ENCODE results near the gene MAN1B1.
"Not testable (repeated sequence)": the region's sequence is repeated elsewhere in the genome, so short reads cannot be mapped to it uniquely, and the experiment has no call there.

The MAN1B1 gene

GRCh38 chr9:137057545-137057944 is 29.2 kb upstream of the MAN1B1 start:
- H3K36me3 ChIP-seq (ENCODE audit: control insufficient read depth in 4 of 4, insufficient read depth in 4 of 4, low read length in 3 of 4): no peaks in the 10 kb centered on the region
- no peak overlapping the region for H3K4me3 ChIP-seq (ENCODE audit: control insufficient read depth in 1 of 7, extremely low read depth in 1 of 7, insufficient read depth in 4 of 7, low read depth in 2 of 7, low read length in 6 of 7)
- no peak for DNase-seq
- CTCF ChIA-PET: interaction anchor here (4.9 to 7.8 kb wide), 2 partner anchors 10 to 11 kb away, joined by 23 to 76 read pairs; partner anchors contain the start of genes NPDC1 and SAPCD2
- peaks cover 0 to 37% (median 14%) of the 10 kb centered on the region in 5 experiments for H3K27me3 ChIP-seq (replicated peaks in 2 of 5; ENCODE audit: control insufficient read depth in 4 of 5, insufficient read depth in 5 of 5, low read length in 4 of 5)
- 96% methylated on average over 14 of the region's 16 CpGs for WGBS (ENCODE audit: insufficient coverage)
- POLR2A ChIA-PET: no interaction called here
- H3K27ac ChIP-seq (ENCODE audit: insufficient read depth in 1 of 2, low read depth in 1 of 2, low read length in 2 of 2, poor library complexity in 1 of 2, severe bottlenecking in 2 of 2): no peak overlapping the region
- peaks cover 0 to 33% (median 21%) of the 10 kb centered on the region in 4 experiments for H3K4me1 ChIP-seq (ENCODE audit: control extremely low read depth in 1 of 4, control insufficient read depth in 4 of 4, insufficient read depth in 4 of 4, low read length in 3 of 4)
- no peaks in the 10 kb centered on the region for H3K9me3 ChIP-seq (ENCODE audit: control extremely low read depth in 1 of 5, control insufficient read depth in 4 of 5, insufficient read depth in 2 of 5, low read depth in 1 of 5, low read length in 4 of 5)

GRCh38 chr9:137058521-137059234 is 28.1 kb upstream of the MAN1B1 start:
- Histone ChIP-seq H3K9me3 (ENCODE audit: control extremely low read depth in 1 of 5, control insufficient read depth in 4 of 5, insufficient read depth in 2 of 5, low read depth in 1 of 5, low read length in 4 of 5) (no peaks in the 10 kb centered on the region), H3K36me3 (ENCODE audit: control insufficient read depth in 4 of 4, insufficient read depth in 4 of 4, low read length in 3 of 4) (no peaks in the 10 kb centered on the region), H3K27me3 (replicated peaks in 2 of 5; ENCODE audit: control insufficient read depth in 4 of 5, insufficient read depth in 5 of 5, low read length in 4 of 5) (peaks cover 0 to 26% (median 7%) of the 10 kb centered on the region in 5 experiments), H3K4me1 (ENCODE audit: control extremely low read depth in 1 of 4, control insufficient read depth in 4 of 4, insufficient read depth in 4 of 4, low read length in 3 of 4) (peaks cover 0 to 26% (median 11%) of the 10 kb centered on the region in 4 experiments), H3K27ac (ENCODE audit: insufficient read depth in 1 of 2, low read depth in 1 of 2, low read length in 2 of 2, poor library complexity in 1 of 2, severe bottlenecking in 2 of 2) (no peak overlapping the region), H3K4me3 (ENCODE audit: control insufficient read depth in 1 of 7, extremely low read depth in 1 of 7, insufficient read depth in 4 of 7, low read depth in 2 of 7, low read length in 6 of 7) (no peak overlapping the region)
- WGBS (ENCODE audit: insufficient coverage): 92% methylated on average over 9 of the region's 9 CpGs
- DNase-seq: no peak
- CTCF ChIA-PET: interaction anchor here (0.8 to 7.8 kb wide), 4 partner anchors 9 to 24 kb away, joined by 3 to 76 read pairs (median 14); partner anchors contain the start of genes NPDC1 and SAPCD2
- POLR2A ChIA-PET: interaction anchor here (0.6 kb wide), 3 partner anchors 22 to 173 kb away, joined by 3 to 4 read pairs (median 4); partner anchors contain the start of gene TRAF2

- Histone ChIP-seq H3K4me1 (ENCODE audit: control extremely low read depth in 1 of 4, control insufficient read depth in 4 of 4, insufficient read depth in 4 of 4, low read length in 3 of 4) (peaks cover 0 to 21% (median 7%) of the 10 kb centered on the region in 4 experiments), H3K4me3 (ENCODE audit: control insufficient read depth in 1 of 7, extremely low read depth in 1 of 7, insufficient read depth in 4 of 7, low read depth in 2 of 7, low read length in 6 of 7) (no peak overlapping the region), H3K36me3 (ENCODE audit: control insufficient read depth in 4 of 4, insufficient read depth in 4 of 4, low read length in 3 of 4) (peaks cover 0 to 26% (median 4%) of the 10 kb centered on the region in 4 experiments), H3K27ac (ENCODE audit: insufficient read depth in 1 of 2, low read depth in 1 of 2, low read length in 2 of 2, poor library complexity in 1 of 2, severe bottlenecking in 2 of 2) (no peak overlapping the region), H3K9me3 (ENCODE audit: control extremely low read depth in 1 of 5, control insufficient read depth in 4 of 5, insufficient read depth in 2 of 5, low read depth in 1 of 5, low read length in 4 of 5) (no peaks in the 10 kb centered on the region), H3K27me3 (replicated peaks in 2 of 5; ENCODE audit: control insufficient read depth in 4 of 5, insufficient read depth in 5 of 5, low read length in 4 of 5) (no peaks in the 10 kb centered on the region)
- ChIA-PET POLR2A (no interaction called here), CTCF (no interaction called here)
- WGBS (ENCODE audit: insufficient coverage): 94% methylated on average over 15 of the region's 15 CpGs
- DNase-seq: no peak
Observed at GRCh38 chr9:137062384-137062783, 24.4 kb upstream of the MAN1B1 start.

- peaks cover 0 to 26% (median 4%) of the 10 kb centered on the region in 4 experiments for H3K36me3 ChIP-seq (ENCODE audit: control insufficient read depth in 4 of 4, insufficient read depth in 4 of 4, low read length in 3 of 4)
- H3K4me3 ChIP-seq (ENCODE audit: control insufficient read depth in 1 of 7, extremely low read depth in 1 of 7, insufficient read depth in 4 of 7, low read depth in 2 of 7, low read length in 6 of 7); CTCF ChIA-PET; H3K27me3 ChIP-seq (replicated peaks in 2 of 5; ENCODE audit: control insufficient read depth in 4 of 5, insufficient read depth in 5 of 5, low read length in 4 of 5); POLR2A ChIA-PET; H3K9me3 ChIP-seq (ENCODE audit: control extremely low read depth in 1 of 5, control insufficient read depth in 4 of 5, insufficient read depth in 2 of 5, low read depth in 1 of 5, low read length in 4 of 5); DNase-seq; H3K27ac ChIP-seq (ENCODE audit: insufficient read depth in 1 of 2, low read depth in 1 of 2, low read length in 2 of 2, poor library complexity in 1 of 2, severe bottlenecking in 2 of 2): not testable (repeated sequence)
- WGBS (ENCODE audit: insufficient coverage): 100% methylated on average over 3 of the region's 9 CpGs
- H3K4me1 ChIP-seq (ENCODE audit: control extremely low read depth in 1 of 4, control insufficient read depth in 4 of 4, insufficient read depth in 4 of 4, low read length in 3 of 4): peaks cover 0 to 19% (median 8%) of the 10 kb centered on the region in 4 experiments
Observed at GRCh38 chr9:137062798-137063197, 24.0 kb upstream of the MAN1B1 start.

DNA sequence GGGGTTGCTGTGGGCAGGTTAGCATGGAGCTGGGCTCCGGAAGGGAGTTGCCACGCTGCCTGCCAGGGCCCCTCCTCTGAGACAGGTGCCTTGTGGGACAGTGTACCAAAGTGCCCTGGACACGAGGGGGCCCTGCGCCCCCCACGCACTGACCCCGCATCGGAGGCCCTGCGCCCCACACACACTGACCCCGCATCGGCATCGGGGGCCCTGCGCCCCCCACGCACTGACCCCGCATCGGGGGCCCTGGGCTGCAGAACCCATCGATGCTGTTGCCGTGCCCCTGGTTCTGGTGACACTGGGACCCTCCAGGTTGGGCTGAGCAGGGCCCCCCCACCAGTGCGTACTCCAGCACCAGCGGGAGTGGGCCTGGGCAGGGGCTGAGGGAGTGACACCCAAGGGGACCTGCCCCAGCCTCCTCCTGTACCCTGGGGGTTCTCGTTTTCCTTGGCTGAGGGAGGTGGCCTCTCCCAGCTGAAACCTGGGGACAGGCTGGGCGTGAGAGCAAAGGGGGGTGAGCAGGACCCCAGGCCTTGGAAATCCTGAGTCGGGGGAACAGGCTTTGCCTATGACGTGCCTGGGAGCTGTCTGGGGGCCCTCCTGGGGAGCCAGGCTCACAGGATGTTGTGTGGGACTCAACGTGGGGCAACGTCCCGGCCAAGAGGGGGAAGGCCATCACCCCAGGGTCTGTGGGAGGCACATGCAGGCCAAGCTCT is 23.3 kb upstream of the MAN1B1 start:
- H3K27me3 ChIP-seq (replicated peaks in 2 of 5; ENCODE audit: control insufficient read depth in 4 of 5, insufficient read depth in 5 of 5, low read length in 4 of 5): no peaks in the 10 kb centered on the region
- peaks cover 0 to 26% (median 4%) of the 10 kb centered on the region in 4 experiments for H3K36me3 ChIP-seq (ENCODE audit: control insufficient read depth in 4 of 4, insufficient read depth in 4 of 4, low read length in 3 of 4)
- DNase-seq: no peak
- POLR2A ChIA-PET: interaction anchor here (0.8 kb wide), 1 partner anchor 28 kb away, joined by 3 read pairs; no protein-coding TSS in a partner anchor
- CTCF ChIA-PET: interaction anchor here (1.1 to 8.9 kb wide), 10 partner anchors 6 to 37 kb away, joined by 3 to 76 read pairs (median 4); no protein-coding TSS in a partner anchor
- no peak overlapping the region for H3K27ac ChIP-seq (ENCODE audit: insufficient read depth in 1 of 2, low read depth in 1 of 2, low read length in 2 of 2, poor library complexity in 1 of 2, severe bottlenecking in 2 of 2)
- WGBS (ENCODE audit: insufficient coverage): 89% methylated on average over 25 of the region's 26 CpGs
- H3K4me1 ChIP-seq (ENCODE audit: control extremely low read depth in 1 of 4, control insufficient read depth in 4 of 4, insufficient read depth in 4 of 4, low read length in 3 of 4): peaks cover 0 to 20% (median 8%) of the 10 kb centered on the region in 4 experiments
- no peaks in the 10 kb centered on the region for H3K9me3 ChIP-seq (ENCODE audit: control extremely low read depth in 1 of 5, control insufficient read depth in 4 of 5, insufficient read depth in 2 of 5, low read depth in 1 of 5, low read length in 4 of 5)
- no peak overlapping the region for H3K4me3 ChIP-seq (ENCODE audit: control insufficient read depth in 1 of 7, extremely low read depth in 1 of 7, insufficient read depth in 4 of 7, low read depth in 2 of 7, low read length in 6 of 7)

GRCh38 chr9:137064027-137064879 is 22.5 kb upstream of the MAN1B1 start:
- H3K27me3 ChIP-seq (replicated peaks in 2 of 5; ENCODE audit: control insufficient read depth in 4 of 5, insufficient read depth in 5 of 5, low read length in 4 of 5): no peaks in the 10 kb centered on the region
- H3K4me1 ChIP-seq (ENCODE audit: control extremely low read depth in 1 of 4, control insufficient read depth in 4 of 4, insufficient read depth in 4 of 4, low read length in 3 of 4): peaks cover 0 to 22% (median 8%) of the 10 kb centered on the region in 4 experiments
- CTCF ChIA-PET: interaction anchor here (1.0 to 8.9 kb wide), 13 partner anchors 6 to 278 kb away, joined by 3 to 76 read pairs (median 4); no protein-coding TSS in a partner anchor
- H3K36me3 ChIP-seq (ENCODE audit: control insufficient read depth in 4 of 4, insufficient read depth in 4 of 4, low read length in 3 of 4): peaks cover 0 to 26% (median 4%) of the 10 kb centered on the region in 4 experiments
- POLR2A ChIA-PET: interaction anchor here (0.6 to 0.8 kb wide), 2 partner anchors 29 to 98 kb away, joined by 3 read pairs; no protein-coding TSS in a partner anchor
- peak; percentile 27 to 51 (median 38) for DNase-seq
- no peak overlapping the region for H3K27ac ChIP-seq (ENCODE audit: insufficient read depth in 1 of 2, low read depth in 1 of 2, low read length in 2 of 2, poor library complexity in 1 of 2, severe bottlenecking in 2 of 2)
- no peaks in the 10 kb centered on the region for H3K9me3 ChIP-seq (ENCODE audit: control extremely low read depth in 1 of 5, control insufficient read depth in 4 of 5, insufficient read depth in 2 of 5, low read depth in 1 of 5, low read length in 4 of 5)
- H3K4me3 ChIP-seq (ENCODE audit: control insufficient read depth in 1 of 7, extremely low read depth in 1 of 7, insufficient read depth in 4 of 7, low read depth in 2 of 7, low read length in 6 of 7): no peak overlapping the region
- WGBS (ENCODE audit: insufficient coverage): 56% methylated on average over 51 of the region's 55 CpGs
